Fibroblast of pulmonary artery (primary cell): Measurements from ENCODE around the gene TUSC2.

ENCODE experiments used
- DNase-seq: peaks from one replicate; pipeline ENCODE4 v3.0.0-alpha.2; 2010; ENCODE audit warnings: low read depth
- H3K4me3 ChIP-seq: replicated peaks from 2 replicates; pipeline ENCODE4 v1.5.1; 2011; ENCODE audit warnings: low read depth, mild to moderate bottlenecking, control low read depth, low read length, moderate library complexity
- CTCF ChIP-seq: IDR thresholded peaks from 2 replicates; pipeline ENCODE4 v1.5.1; 2011; ENCODE audit warnings: mild to moderate bottlenecking, control low read depth, low read length, inconsistent platforms; ENCODE audit errors: missing control alignments

Gene TUSC2

GRCh38 chr3:50304601-50305000, 23.4 kb downstream of the TUSC2 start:
- no peak for TF ChIP-seq CTCF
- H3K4me3 ChIP-seq: no peak overlapping the region
- DNase-seq: no peak

GRCh38 chr3:50303013-50303815, 24.8 kb downstream of the TUSC2 start, which contains the start of gene HYAL1:
Gene HYAL1 (minus strand): TSS chr3:50303574. CDS start chr3:50302956, 618 bp downstream.
- DNase-seq: peak; percentile 33
- peak within 1 kb of the TSS; percentile 10 for H3K4me3 ChIP-seq
- TF ChIP-seq CTCF: peak; percentile 5

GRCh38 chr3:50302095-50303012, 25.7 kb downstream of the TUSC2 start:
- no peak for DNase-seq
- H3K4me3 ChIP-seq: no peak overlapping the region
- no peak for TF ChIP-seq CTCF

GRCh38 chr3:50300681-50301254, 27.3 kb downstream of the TUSC2 start:
- H3K4me3 ChIP-seq: no peak overlapping the region
- no peak for DNase-seq
- TF ChIP-seq CTCF: no peak

GRCh38 chr3:50299929-50300680, 27.9 kb downstream of the TUSC2 start:
- peak overlapping the region; percentile 55 for H3K4me3 ChIP-seq
- peak; percentile 49 for DNase-seq
- no peak for TF ChIP-seq CTCF

GRCh38 chr3:50299638-50299928, 28.4 kb downstream of the TUSC2 start:
- DNase-seq: no peak
- H3K4me3 ChIP-seq: peak overlapping the region; percentile 55
- no peak for TF ChIP-seq CTCF
